GM12878 (cell line): ENCODE results near the gene ASTN1.

Experiments used
- CTCF ChIP-seq, 3 experiments: IDR thresholded peaks in 2 of 3; conservative IDR thresholded peaks in 1 of 3; 2 replicates each; pipeline ENCODE4 v1.5.1; 2011; ENCODE audit warnings: low read depth in 3 of 3, low read length in 3 of 3, mild to moderate bottlenecking in 3 of 3, control low read depth in 2 of 3, moderate library complexity in 2 of 3, inconsistent platforms in 1 of 3, mixed read lengths in 1 of 3; ENCODE audit not compliant: control insufficient read depth in 2 of 3, insufficient read depth in 1 of 3; ENCODE audit errors: extremely low read depth in 1 of 3
- KAT2A ChIP-seq: conservative IDR thresholded peaks from 2 replicates; pipeline ENCODE4 v1.6.1; 2011; ENCODE audit warnings: low read depth, low read length; ENCODE audit not compliant: control insufficient read depth
- TF ChIP-seq, protein P1 (sequence below): fragments of 450-650 bp; IDR thresholded peaks from 2 replicates; pipeline ENCODE4 v1.6.1; 2014; ENCODE audit warnings: mild to moderate bottlenecking

GRCh38 chr1:176899321-176899720, 265.2 kb downstream of the ASTN1 start:
- TF ChIP-seq, protein P1, sequence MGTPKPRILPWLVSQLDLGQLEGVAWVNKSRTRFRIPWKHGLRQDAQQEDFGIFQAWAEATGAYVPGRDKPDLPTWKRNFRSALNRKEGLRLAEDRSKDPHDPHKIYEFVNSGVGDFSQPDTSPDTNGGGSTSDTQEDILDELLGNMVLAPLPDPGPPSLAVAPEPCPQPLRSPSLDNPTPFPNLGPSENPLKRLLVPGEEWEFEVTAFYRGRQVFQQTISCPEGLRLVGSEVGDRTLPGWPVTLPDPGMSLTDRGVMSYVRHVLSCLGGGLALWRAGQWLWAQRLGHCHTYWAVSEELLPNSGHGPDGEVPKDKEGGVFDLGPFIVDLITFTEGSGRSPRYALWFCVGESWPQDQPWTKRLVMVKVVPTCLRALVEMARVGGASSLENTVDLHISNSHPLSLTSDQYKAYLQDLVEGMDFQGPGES, result no peak
- TF ChIP-seq KAT2A (no peak), CTCF (IDR thresholded peaks at IDR 0.05 in 2 of 3, conservative IDR thresholded peaks at IDR 0.05 in 1 of 3; ENCODE audit: control insufficient read depth in 2 of 3, extremely low read depth in 1 of 3, insufficient read depth in 1 of 3, low read depth in 3 of 3, low read length in 3 of 3) (no peak)
